Activated T-cell treated with anti-CD3 and anti-CD28 coated beads for 1 hour (primary cell): Measurements from ENCODE around the gene ERRFI1.

Experiments used
- DNase-seq: peaks from one replicate; pipeline ENCODE4 v3.0.0-alpha.2; 2020; ENCODE audit warnings: low read depth

Gene ERRFI1

GRCh38 chr1:8043621-8044020 is 17.5 kb upstream of the ERRFI1 start:
- no peak for DNase-seq

- no peak for DNase-seq
Measured at GRCh38 chr1:8042134-8042533, 16.0 kb upstream of the ERRFI1 start.

DNA sequence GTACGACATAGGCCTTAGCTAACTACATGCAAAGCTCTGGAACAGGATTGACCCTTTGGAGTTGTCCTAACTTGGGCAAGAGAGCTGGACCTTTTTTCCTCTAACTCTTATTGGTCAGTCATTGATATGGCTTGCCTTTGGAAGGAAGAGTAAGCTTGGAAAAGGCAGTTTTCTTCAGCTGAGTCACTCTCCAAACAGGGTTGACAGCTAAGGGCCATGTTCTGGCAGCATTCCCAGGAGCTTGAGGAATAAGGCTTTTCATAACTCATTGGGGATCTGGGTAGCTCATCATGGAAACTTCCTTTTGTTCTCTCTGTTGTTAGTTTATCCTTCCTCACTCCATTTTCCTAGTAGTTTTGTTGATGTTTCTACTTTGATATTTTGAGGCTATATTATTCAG is 14.5 kb upstream of the ERRFI1 start:
- no peak for DNase-seq

DNA sequence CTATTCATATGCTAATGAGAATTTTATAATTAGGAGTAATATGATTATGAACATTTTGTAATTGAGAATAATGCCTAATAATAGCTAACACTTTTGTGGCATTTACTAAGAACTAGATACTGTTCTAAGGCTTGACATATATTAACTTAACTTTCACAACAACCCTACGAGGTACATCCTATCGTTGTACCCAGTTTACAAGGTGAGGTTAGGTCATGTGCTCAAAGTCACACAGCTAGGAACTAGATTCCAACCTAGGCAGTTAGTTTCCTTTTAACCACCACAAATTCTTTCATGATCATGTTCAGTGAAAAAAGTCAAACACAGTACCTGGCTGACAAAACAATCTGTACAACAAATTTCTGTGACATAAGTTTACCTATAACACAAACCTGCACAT is 13.0 kb upstream of the ERRFI1 start:
- no peak for DNase-seq

GRCh38 chr1:8035289-8035688 is 9.2 kb upstream of the ERRFI1 start:
- DNase-seq = no peak

GRCh38 chr1:8033322-8033721 is 7.2 kb upstream of the ERRFI1 start:
- DNase-seq = no peak

DNA sequence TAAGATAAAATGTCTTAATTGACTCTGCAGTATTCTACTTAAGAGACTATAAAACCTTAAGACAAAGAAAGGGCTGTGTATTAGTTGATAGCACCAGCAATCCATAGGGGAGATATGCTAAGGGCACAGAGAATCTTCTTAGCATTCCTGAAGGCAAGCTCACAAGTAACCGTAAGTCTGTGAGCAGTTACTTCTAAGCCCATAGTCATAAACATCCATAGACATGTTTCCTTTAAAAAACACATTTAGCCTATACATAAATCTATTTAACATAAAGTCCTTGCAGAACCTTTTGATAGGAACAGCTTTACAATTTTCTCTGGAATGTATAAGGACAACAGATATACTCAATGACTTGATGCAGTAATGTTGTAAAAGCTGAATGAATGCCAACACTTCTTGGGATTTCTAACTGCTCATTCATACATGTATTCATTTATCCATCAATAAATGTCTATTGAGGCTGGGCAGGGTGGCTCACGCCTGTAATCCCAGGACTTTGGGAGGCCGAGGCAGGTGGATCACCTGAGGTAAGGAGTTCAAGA is 6.3 kb upstream of the ERRFI1 start:
- no peak for DNase-seq

DNA sequence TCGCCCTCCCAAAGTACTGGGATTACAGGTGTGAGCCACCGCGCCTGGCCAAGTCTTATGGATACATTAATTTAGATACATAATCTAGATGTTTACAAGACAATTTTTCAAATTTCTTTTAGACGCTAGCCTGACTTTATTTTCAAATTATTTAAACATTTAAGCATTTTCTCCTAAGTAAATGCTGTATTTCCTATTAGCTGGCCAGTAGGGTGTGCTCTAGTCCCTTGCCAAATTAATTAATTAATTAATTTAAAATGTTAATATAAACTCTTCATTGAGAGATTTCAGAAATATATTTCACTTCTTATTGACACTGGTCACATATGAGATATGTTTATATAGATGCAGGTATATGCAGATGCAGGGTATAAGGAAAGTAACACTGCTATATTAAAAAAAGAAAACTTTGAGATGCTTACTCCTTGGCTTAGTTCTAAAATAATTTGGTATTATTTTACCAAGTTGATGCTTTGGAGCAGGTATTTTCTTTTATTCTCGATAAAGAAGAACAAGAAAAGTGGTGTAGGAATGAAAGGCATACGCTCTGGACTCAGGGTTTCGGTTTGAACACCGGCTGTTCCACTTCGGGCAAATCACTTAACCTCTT is 5.2 kb upstream of the ERRFI1 start:
- DNase-seq = no peak

DNA sequence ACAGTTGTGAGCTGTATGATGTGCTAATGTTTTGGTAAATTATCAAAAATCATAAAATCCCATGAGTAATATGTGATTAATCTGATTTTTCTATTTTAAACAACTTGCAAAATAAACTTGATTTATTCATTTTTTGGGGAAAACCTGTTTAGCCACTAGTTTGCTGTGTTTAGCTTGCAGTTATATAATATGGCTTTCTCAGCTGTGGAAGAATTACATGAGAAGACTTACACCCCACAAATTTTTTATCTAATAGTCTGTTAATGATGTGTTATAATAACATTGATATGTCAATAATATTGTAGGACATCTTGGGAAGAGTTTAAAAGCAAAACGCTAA is 2.4 kb upstream of the ERRFI1 start:
- no peak for DNase-seq

GRCh38 chr1:8027748-8028570 is 1.9 kb upstream of the ERRFI1 start:
- no peak for DNase-seq

DNA sequence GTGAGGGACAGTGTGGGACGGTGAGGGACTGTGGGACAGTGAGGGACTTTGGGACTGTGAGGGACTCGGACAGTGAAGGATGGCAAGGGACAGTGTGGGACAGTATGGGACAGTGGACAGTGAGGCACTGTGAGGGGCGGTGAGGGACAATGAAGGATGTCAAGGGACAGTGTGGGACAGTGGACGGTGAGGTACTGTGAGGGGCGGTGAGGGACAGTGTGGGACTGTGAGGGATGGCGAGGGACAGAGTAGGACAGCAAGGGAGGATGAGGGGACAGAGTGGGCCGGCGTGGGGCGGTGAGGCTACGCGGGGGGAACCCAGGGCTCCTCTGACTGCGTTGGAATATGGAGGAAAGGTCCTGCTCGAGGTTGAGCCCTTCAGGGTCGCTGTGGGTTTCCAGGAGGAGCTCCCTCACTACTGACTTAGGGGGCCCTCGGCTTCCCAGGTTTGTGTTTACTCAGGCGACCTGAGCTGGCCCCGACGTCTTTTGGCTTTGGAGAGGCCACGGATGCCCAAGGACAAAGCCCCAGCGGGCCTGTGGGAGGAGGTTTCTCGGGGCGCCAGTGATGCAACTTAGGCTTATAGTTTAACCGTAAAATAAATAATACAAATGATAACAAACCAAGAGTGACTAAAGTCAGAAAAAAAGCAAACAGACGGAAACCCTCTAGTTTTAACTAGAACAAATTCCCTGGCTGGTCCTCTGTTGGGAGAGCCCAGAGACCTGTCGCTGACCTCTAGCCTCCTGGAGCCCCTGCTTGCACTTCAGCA is 1.1 kb upstream of the ERRFI1 start:
- no peak for DNase-seq

- DNase-seq = no peak
Measured at GRCh38 chr1:8025671-8026144, 401 bp downstream of the ERRFI1 start.

GRCh38 chr1:8025061-8025670 is 943 bp downstream of the ERRFI1 start:
- DNase-seq = no peak

DNA sequence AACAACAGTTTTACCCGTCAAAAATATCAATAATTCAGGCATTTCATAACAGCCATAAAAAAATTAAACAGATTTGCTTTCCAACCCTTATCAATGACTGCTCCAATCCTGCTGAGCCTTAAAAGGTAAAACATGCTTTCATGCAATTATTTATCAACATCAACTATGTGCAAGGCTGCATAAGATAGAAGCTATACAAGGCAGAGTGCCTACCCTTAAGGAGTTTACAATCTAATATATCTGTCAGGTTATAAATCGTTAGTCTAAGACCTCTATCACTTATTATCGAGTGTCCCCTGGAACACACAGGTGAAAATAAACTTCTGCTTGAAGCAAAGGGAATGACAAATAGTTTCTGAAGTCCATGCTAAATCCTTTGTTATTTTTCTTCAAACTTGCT is 1.8 kb downstream of the ERRFI1 start:
- no peak for DNase-seq

DNA sequence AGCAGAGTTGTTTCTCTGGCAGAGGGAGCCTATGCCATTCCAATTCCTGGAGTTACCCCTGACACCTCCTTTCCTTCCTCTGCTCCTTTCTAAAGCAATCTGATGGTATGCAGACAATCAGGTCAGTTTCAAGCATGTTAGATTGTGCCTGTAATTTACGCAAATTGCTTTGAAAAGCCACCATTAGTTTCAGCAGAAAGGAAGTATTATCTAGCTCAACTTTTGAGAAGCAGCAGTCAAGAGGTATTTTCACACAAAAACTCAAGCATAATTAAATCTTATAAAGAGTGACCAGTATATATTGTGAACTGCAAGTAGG is 2.2 kb downstream of the ERRFI1 start:
- no peak for DNase-seq

DNA sequence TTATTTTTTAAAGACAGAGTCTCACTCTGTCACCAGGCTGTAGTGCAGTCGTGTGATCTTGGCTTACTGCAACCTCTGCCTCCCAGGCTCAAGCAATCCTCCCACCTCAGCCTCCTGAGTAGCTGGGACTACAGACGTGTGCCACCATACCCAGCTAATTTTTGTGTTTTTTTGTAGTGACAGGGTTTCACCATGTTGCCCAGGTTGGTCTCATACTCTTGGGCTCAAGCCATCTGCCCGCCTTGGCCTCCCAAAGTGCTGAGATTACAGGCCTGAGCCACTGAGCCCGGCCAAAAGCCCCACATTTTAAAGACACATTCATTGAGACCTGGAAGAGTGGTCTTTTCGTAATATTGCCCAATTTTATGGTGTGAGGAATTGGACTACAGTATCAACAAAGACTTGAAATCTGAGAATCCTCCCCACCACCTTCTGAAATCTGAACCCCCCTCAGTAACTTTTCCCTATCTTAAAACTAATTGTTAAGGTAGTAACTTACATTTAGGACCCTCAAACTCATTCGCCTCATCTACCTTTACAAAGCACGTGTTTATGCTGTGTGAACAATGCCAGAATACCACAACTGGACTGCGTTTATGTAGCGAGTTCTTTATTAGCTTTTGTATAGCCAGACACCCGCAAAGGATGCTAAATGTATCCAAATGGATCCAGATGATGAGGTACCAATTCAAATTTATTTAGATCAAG is 2.7 kb downstream of the ERRFI1 start:
- no peak for DNase-seq

- DNase-seq = no peak
Measured at GRCh38 chr1:8022395-8023286, 3.5 kb downstream of the ERRFI1 start.

GRCh38 chr1:8021676-8022266 is 4.3 kb downstream of the ERRFI1 start:
- DNase-seq = no peak

GRCh38 chr1:8020032-8020431 is 6.1 kb downstream of the ERRFI1 start:
- DNase-seq = no peak

GRCh38 chr1:8019229-8019620 is 6.9 kb downstream of the ERRFI1 start:
- DNase-seq = no peak
